ENCODE data around the gene NUP93.
"Not testable (repeated sequence)": the region's sequence is repeated elsewhere in the genome, so short reads cannot be mapped to it uniquely, and the experiment has no call there.

Gene NUP93

GRCh38 chr16:56775162-56775561 lies 45.2 kb downstream of the NUP93 start:
- DNase-seq (ENCODE audit: low read depth in 3 of 3, low spot score in 1 of 3) = no peak

GRCh38 chr16:56776562-56776961 lies 46.6 kb downstream of the NUP93 start:
- DNase-seq (ENCODE audit: low read depth in 3 of 3, low spot score in 1 of 3) = no peak

- no peak for DNase-seq (ENCODE audit: low read depth in 3 of 3, low spot score in 1 of 3)
Observed at GRCh38 chr16:56777001-56777400, 47.1 kb downstream of the NUP93 start.

- no peak for DNase-seq (ENCODE audit: low read depth in 3 of 3, low spot score in 1 of 3)
Observed at GRCh38 chr16:56777482-56777881, 47.6 kb downstream of the NUP93 start.

GRCh38 chr16:56779906-56780305 lies 50.0 kb downstream of the NUP93 start:
- no peak for DNase-seq (ENCODE audit: low read depth in 3 of 3, low spot score in 1 of 3)

- DNase-seq (ENCODE audit: low read depth in 3 of 3, low spot score in 1 of 3) = no peak
Observed at GRCh38 chr16:56780646-56781045, 50.7 kb downstream of the NUP93 start.

- no peak for DNase-seq (ENCODE audit: low read depth in 3 of 3, low spot score in 1 of 3)
Observed at GRCh38 chr16:56781528-56781961, 51.6 kb downstream of the NUP93 start.

- no peak for DNase-seq (ENCODE audit: low read depth in 3 of 3, low spot score in 1 of 3)
Observed at GRCh38 chr16:56783344-56783743, 53.4 kb downstream of the NUP93 start.

GRCh38 chr16:56785317-56785716 lies 55.4 kb downstream of the NUP93 start:
- no peak for DNase-seq (ENCODE audit: low read depth in 3 of 3, low spot score in 1 of 3)

GRCh38 chr16:56787167-56787566 lies 57.2 kb downstream of the NUP93 start:
- no peak for DNase-seq (ENCODE audit: low read depth in 3 of 3, low spot score in 1 of 3)

GRCh38 chr16:56788435-56788834 lies 58.5 kb downstream of the NUP93 start:
- DNase-seq (ENCODE audit: low read depth in 3 of 3, low spot score in 1 of 3) = no peak

GRCh38 chr16:56789360-56789759 lies 59.4 kb downstream of the NUP93 start:
- no peak for DNase-seq (ENCODE audit: low read depth in 3 of 3, low spot score in 1 of 3)

GRCh38 chr16:56792967-56793366 lies 63.0 kb downstream of the NUP93 start:
- DNase-seq (ENCODE audit: low read depth in 3 of 3, low spot score in 1 of 3) = no peak

GRCh38 chr16:56793492-56793891 lies 63.6 kb downstream of the NUP93 start:
- DNase-seq (ENCODE audit: low read depth in 3 of 3, low spot score in 1 of 3) = no peak

GRCh38 chr16:56795011-56795410 lies 65.1 kb downstream of the NUP93 start:
- no peak for DNase-seq (ENCODE audit: low read depth in 3 of 3, low spot score in 1 of 3)

GRCh38 chr16:56797038-56797437 lies 67.1 kb downstream of the NUP93 start:
- not testable (repeated sequence) for DNase-seq (ENCODE audit: low read depth in 3 of 3, low spot score in 1 of 3)

- no peak for DNase-seq (ENCODE audit: low read depth in 3 of 3, low spot score in 1 of 3)
Observed at GRCh38 chr16:56797861-56798260, 67.9 kb downstream of the NUP93 start.

- DNase-seq (ENCODE audit: low read depth in 3 of 3, low spot score in 1 of 3) = no peak
Observed at GRCh38 chr16:56798955-56799354, 69.0 kb downstream of the NUP93 start.

GRCh38 chr16:56800355-56800754 lies 70.4 kb downstream of the NUP93 start:
- no peak for DNase-seq (ENCODE audit: low read depth in 3 of 3, low spot score in 1 of 3)

- DNase-seq (ENCODE audit: low read depth in 3 of 3, low spot score in 1 of 3) = no peak
Observed at GRCh38 chr16:56801762-56802161, 71.8 kb downstream of the NUP93 start.

GRCh38 chr16:56807011-56807675 lies 77.2 kb downstream of the NUP93 start:
- DNase-seq (ENCODE audit: low read depth in 3 of 3, low spot score in 1 of 3) = no peak

- not testable (repeated sequence) for DNase-seq (ENCODE audit: low read depth in 3 of 3, low spot score in 1 of 3)
Observed at GRCh38 chr16:56807676-56808067, 77.7 kb downstream of the NUP93 start.

- no peak for DNase-seq (ENCODE audit: low read depth in 3 of 3, low spot score in 1 of 3)
Observed at GRCh38 chr16:56810954-56811353, 81.0 kb downstream of the NUP93 start.

Data from stimulated activated CD4-positive, alpha-beta T cell treated with anti-CD3 and anti-CD28 coated beads, TNF-alpha, amount 100 ng/mL, for 1 hour (primary cell).